LNCaP clone FGC (cell line): Measurements from ENCODE around the gene CLSTN2.

Experiments used
- DNase-seq: peaks from one replicate; pipeline ENCODE4 v3.0.0-alpha.2; 2011; ENCODE audit warnings: low read depth
- H3K4me3 ChIP-seq: 2 replicates; pipeline ENCODE4 v1.5.1; 2011; ENCODE audit warnings: mild to moderate bottlenecking, low read depth, low read length, control low read depth
- CTCF ChIP-seq: IDR thresholded peaks from 2 replicates; pipeline ENCODE4 v1.5.1; 2012; ENCODE audit warnings: mild to moderate bottlenecking; ENCODE audit not compliant: control insufficient read depth, insufficient read depth; ENCODE audit errors: extremely low read depth

CLSTN2 gene

GRCh38 chr3:140020541-140020940 is 85.6 kb downstream of the CLSTN2 start:
- no peak for TF ChIP-seq CTCF
- H3K4me3 ChIP-seq, result no peak overlapping the region
- no peak for DNase-seq

DNA sequence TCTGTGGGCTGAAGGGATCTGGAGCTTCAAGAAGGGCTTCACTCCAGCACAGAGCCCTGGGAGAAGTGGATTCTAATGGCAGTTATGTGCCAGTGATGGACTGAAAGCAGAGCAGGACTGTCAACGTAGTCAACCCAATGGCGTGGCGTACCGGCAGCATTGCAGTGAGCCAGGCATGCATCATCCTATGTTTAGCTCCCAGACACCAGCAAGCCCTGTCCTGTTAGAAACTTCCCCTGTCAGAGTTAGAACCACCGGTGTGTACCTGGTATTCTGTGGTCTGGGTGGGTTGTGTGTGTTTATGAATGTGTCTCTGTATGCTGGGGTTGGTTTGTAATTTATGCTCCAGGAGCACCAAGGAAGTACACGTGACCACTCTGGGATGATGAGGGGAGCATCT is 86.3 kb downstream of the CLSTN2 start:
- no peak for TF ChIP-seq CTCF
- DNase-seq, result no peak

DNA sequence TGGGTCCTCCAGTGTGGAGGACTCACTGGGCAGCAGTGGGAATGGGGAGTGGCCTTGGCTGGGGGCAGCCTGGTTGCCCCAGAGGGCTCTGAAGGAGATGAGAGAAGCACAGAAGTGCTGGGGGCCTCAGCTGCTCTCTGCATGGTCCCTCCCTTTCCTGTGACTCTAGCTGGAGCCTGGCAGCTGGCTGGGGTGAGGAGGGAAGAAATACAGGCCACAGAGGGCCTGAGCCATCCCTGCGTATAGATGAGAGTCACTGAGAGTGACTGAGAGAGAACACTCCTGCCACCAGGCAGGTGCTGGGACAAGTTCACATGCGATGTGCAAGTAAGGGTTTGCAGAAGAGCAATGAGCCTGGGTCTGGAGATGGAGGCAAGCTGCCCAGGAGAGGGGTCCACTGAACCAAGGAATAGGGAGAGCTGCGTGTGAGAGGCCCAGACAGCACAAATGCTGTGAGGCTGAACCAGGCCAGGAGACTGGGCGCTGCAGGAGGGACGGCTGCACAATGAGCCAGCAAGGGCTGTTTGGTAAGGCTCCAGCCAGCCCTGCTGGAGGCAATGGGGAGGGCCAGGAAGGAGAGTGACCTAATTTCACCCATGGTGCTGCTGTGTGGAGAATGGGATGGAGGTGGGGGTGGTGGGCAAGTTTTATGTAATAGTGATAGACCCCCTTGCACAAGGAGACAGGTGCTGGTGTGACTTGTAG is 87.2 kb downstream of the CLSTN2 start:
- H3K4me3 ChIP-seq, result no peak overlapping the region
- DNase-seq, result no peak
- no peak for TF ChIP-seq CTCF

More for the DNA sequence above, 86.3 kb downstream of the CLSTN2 start:
- no peak overlapping the region for H3K4me3 ChIP-seq

- peak; percentile 52 for DNase-seq
- 0 out of 2 replicates have a peak, but pooled peaks have one; percentile 7 for TF ChIP-seq CTCF
- H3K4me3 ChIP-seq, result no peak overlapping the region
Observed at GRCh38 chr3:140023616-140024530, 88.9 kb downstream of the CLSTN2 start.

- H3K4me3 ChIP-seq, result no peak overlapping the region
- no peak for DNase-seq
- TF ChIP-seq CTCF, result no peak
Observed at GRCh38 chr3:140031170-140031569, 96.2 kb downstream of the CLSTN2 start.

DNA sequence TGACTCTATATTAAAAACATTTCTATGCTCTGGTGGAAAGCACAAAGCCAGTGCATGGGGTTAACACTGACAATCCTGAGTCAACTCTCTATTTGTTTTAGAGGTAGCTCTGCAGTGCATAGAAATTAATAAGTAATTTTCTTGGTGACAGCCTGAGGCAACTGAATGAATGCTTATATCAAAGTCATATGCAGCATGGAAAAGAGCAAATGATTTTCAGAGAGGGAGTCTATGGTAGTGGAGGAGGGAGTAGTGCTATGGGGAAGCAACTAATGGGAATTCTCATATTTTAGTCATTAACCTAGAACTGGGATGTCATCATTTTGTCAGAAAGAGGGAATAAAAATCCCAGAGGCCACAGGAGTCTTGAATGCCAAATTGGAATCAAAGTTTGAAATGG is 99.1 kb downstream of the CLSTN2 start:
- TF ChIP-seq CTCF, result no peak
- no peak overlapping the region for H3K4me3 ChIP-seq
- DNase-seq, result no peak
